ENCODE results near the gene CCL28.
"Not testable (repeated sequence)": the region's sequence is repeated elsewhere in the genome, so short reads cannot be mapped to it uniquely, and the experiment has no call there.

CCL28 gene

GRCh38 chr5:43412156-43412555 is at the start of gene CCL28:
CCL28 (minus strand) TSS chr5:43412391; CDS start chr5:43412316, 75 bp downstream.
- TF ChIP-seq, protein P1, sequence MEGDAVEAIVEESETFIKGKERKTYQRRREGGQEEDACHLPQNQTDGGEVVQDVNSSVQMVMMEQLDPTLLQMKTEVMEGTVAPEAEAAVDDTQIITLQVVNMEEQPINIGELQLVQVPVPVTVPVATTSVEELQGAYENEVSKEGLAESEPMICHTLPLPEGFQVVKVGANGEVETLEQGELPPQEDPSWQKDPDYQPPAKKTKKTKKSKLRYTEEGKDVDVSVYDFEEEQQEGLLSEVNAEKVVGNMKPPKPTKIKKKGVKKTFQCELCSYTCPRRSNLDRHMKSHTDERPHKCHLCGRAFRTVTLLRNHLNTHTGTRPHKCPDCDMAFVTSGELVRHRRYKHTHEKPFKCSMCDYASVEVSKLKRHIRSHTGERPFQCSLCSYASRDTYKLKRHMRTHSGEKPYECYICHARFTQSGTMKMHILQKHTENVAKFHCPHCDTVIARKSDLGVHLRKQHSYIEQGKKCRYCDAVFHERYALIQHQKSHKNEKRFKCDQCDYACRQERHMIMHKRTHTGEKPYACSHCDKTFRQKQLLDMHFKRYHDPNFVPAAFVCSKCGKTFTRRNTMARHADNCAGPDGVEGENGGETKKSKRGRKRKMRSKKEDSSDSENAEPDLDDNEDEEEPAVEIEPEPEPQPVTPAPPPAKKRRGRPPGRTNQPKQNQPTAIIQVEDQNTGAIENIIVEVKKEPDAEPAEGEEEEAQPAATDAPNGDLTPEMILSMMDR (conservative IDR thresholded peaks at IDR 0.05; ENCODE audit: low read length) = no peak
- no peak for DNase-seq (ENCODE audit: low read depth)
- no peak within 1 kb of the TSS for H3K4me3 ChIP-seq (ENCODE audit: low read length)

- DNase-seq (ENCODE audit: low read depth) = no peak
- no peak overlapping the region for H3K4me3 ChIP-seq (ENCODE audit: low read length)
- TF ChIP-seq, protein P1 (conservative IDR thresholded peaks at IDR 0.05; ENCODE audit: low read length) = no peak
Measured at GRCh38 chr5:43461066-43461465, 48.9 kb upstream of the CCL28 start.

DNA sequence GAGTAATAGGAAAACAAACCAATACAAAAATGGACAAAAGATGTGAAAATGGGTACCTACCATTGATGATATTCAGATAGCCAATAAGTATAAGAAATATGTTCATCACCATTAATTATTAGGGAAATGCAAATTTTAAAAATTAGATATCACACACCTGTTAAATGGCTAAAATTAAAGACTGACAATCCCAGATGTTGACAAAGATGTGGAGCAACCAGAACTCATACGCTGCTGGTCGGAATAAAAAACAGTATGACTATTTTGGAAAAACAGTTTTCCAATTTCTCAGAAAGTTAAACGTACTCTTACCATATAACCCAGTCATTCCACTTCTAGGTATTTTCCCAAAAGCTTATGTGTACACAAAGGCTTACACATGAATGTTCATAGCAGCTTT is 44.4 kb upstream of the CCL28 start:
- DNase-seq (ENCODE audit: low read depth) = no peak
- H3K4me3 ChIP-seq (ENCODE audit: low read length) = no peak overlapping the region
- TF ChIP-seq, protein P1 (conservative IDR thresholded peaks at IDR 0.05; ENCODE audit: low read length) = no peak

- DNase-seq (ENCODE audit: low read depth); H3K4me3 ChIP-seq (ENCODE audit: low read length): not testable (repeated sequence)
Measured at GRCh38 chr5:43441575-43441974, 29.4 kb upstream of the CCL28 start.

DNA sequence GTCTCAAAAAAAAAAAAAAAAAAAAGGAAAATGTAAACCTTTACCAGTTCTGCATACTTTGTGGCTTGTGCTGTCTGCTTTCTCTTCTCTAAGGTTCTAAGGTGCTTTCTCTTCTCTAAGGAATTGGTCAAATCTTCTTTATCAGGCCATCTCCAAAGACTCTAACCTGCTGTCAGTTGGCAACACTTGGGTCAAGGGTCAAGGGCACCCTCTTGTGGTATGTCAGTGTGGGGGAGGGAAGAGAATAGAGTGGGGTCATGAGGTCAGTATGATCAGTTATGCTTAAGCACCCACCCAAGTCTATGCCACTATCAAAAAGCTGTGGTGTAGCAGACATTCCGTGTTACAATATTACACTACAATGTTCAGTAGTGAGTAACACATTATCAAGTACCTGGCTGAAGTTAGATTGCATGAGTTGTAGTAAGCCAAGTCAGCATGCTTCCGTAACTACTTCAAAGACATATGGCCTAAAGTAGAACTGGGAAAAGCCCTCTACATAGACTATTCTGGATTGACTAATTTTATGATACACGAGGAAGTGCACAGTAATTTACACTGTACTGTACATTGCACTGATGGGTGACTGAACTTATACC is 25.0 kb upstream of the CCL28 start:
- TF ChIP-seq, protein P1 (conservative IDR thresholded peaks at IDR 0.05; ENCODE audit: low read length) = no peak
- no peak for DNase-seq (ENCODE audit: low read depth)

DNA sequence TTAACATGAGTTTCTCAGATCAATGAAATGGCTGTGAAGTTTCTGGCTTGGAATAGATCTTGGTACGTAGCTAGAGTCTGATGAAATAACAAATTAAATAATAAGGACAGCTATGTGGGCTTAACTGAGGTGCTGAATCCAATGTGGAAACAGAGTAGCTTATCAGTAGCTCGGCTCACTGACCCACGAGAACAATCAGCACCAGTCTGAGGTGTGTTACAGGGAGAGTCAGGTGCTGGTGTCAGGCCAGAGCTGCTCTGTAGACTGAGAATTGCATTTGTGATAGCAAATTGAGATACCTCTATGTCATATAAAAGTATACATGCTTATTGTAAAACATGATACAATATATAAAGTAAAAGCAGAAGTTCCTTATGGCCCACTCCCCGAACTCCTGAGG is 21.2 kb upstream of the CCL28 start:
- no peak overlapping the region for H3K4me3 ChIP-seq (ENCODE audit: low read length)
- TF ChIP-seq, protein P1 (conservative IDR thresholded peaks at IDR 0.05; ENCODE audit: low read length) = no peak
- DNase-seq (ENCODE audit: low read depth) = no peak

More for the DNA sequence above, 25.0 kb upstream of the CCL28 start:
- no peak overlapping the region for H3K4me3 ChIP-seq (ENCODE audit: low read length)

GRCh38 chr5:43432486-43433375 is 20.5 kb upstream of the CCL28 start:
- H3K4me3 ChIP-seq (ENCODE audit: low read length) = no peak overlapping the region
- TF ChIP-seq, protein P1 (conservative IDR thresholded peaks at IDR 0.05; ENCODE audit: low read length) = no peak
- DNase-seq (ENCODE audit: low read depth) = peak; percentile 88
